ENCODE measurements around the gene MVP.

- TF ChIP-seq CTCF (IDR thresholded peaks at IDR 0.05 in 4 of 5, conservative IDR thresholded peaks at IDR 0.05 in 1 of 5) (no peak), POLR2A (IDR thresholded peaks at IDR 0.05) (no peak)
Measured at GRCh38 chr16:29858149-29858849, 38.0 kb downstream of the MVP start.
